Measurements from ENCODE around the gene ABCC10. TPM values are rescaled to one million over a fixed set of nuclear protein-coding genes. Genes with fewer than 3 reads are reported as not detected.

ABCC10 gene, protein sequence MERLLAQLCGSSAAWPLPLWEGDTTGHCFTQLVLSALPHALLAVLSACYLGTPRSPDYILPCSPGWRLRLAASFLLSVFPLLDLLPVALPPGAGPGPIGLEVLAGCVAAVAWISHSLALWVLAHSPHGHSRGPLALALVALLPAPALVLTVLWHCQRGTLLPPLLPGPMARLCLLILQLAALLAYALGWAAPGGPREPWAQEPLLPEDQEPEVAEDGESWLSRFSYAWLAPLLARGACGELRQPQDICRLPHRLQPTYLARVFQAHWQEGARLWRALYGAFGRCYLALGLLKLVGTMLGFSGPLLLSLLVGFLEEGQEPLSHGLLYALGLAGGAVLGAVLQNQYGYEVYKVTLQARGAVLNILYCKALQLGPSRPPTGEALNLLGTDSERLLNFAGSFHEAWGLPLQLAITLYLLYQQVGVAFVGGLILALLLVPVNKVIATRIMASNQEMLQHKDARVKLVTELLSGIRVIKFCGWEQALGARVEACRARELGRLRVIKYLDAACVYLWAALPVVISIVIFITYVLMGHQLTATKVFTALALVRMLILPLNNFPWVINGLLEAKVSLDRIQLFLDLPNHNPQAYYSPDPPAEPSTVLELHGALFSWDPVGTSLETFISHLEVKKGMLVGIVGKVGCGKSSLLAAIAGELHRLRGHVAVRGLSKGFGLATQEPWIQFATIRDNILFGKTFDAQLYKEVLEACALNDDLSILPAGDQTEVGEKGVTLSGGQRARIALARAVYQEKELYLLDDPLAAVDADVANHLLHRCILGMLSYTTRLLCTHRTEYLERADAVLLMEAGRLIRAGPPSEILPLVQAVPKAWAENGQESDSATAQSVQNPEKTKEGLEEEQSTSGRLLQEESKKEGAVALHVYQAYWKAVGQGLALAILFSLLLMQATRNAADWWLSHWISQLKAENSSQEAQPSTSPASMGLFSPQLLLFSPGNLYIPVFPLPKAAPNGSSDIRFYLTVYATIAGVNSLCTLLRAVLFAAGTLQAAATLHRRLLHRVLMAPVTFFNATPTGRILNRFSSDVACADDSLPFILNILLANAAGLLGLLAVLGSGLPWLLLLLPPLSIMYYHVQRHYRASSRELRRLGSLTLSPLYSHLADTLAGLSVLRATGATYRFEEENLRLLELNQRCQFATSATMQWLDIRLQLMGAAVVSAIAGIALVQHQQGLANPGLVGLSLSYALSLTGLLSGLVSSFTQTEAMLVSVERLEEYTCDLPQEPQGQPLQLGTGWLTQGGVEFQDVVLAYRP (N-terminal part only)
- total RNA-seq, result 17.2 and 17.5 TPM in 2 replicates

DNA sequence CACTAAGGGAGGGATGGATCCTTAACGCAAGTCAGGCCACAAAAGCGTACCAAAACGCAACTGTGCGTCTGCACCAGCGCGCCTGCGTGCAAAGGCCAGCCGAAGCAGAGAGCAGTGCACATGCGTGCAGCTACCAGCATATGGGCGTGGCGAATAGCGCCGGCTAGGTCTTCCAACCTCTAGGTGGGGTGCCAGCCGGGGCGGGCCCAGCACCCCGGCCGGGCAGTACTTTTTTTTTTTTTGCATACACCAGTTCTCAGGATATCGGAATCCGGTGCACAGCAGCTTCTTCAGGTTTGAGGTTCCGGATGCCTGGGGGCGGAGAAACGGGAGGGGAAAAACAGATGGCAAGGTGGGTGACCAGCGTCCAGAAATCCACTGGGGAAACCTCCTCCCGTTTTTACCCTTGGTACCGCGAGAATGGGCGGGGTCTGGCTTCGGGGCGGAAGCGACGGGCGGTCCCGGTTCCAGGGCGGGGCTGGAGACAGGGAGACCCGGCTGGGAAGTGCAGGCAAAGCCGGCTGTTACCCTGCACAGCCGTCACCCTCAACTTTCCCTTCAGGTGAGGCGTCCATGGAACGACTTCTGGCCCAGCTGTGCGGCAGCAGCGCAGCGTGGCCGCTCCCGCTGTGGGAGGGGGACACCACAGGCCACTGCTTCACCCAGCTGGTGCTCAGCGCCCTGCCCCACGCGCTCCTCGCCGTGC, at the start of gene ABCC10:
Gene ABCC10 (plus strand): TSS at position 136 of the 706 bp plus-strand sequence. CDS start 438 bp downstream, at position 574.

DNA sequence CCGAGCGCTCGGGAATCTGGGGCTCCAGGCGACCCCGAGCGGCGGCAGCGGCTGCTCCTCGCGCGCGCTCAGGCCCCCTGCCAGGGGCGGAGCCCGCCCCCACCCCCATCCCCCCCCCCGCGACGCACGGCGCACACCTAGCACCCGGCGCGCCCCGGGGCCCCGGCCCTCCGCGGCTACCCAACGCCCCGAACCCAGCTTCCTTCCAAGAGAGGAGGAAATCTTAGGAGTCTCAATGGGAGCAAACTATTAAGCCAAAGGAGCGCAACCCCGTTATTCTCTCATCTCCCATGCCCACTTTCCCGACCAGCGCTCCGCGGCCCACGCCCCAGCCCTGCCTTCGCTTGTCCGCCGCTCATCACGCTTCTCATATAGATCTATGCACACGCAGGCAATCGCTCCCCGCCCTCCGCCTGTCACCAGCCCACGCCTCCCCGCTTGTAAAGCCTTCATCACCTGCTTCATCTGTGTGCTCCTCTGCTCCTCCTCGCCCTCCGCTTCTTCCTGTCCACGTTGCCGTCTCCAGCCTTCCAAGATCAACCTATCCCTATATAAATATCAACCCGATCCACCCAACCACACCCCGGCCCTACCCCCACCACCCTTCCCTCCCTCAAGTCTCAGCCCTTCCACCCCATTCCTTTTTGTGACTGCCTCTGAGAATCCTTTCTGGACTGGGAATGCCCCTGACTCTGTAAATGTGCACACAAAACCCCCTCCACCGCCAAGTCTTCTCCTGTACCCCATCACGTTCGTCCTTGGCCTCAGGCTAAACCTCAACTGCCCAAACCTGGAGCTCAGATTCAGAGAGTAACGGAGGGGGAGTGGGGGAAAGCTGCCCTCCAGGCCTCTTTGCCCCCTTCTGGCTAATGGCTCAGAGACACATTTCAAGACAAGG, 28.4 kb downstream of the ABCC10 start, which contains the start of gene DLK2:
Gene DLK2 (minus strand): TSS at position 18 of the 898 bp plus-strand sequence. CDS start 723 bp downstream, outside the sequence.

DNA sequence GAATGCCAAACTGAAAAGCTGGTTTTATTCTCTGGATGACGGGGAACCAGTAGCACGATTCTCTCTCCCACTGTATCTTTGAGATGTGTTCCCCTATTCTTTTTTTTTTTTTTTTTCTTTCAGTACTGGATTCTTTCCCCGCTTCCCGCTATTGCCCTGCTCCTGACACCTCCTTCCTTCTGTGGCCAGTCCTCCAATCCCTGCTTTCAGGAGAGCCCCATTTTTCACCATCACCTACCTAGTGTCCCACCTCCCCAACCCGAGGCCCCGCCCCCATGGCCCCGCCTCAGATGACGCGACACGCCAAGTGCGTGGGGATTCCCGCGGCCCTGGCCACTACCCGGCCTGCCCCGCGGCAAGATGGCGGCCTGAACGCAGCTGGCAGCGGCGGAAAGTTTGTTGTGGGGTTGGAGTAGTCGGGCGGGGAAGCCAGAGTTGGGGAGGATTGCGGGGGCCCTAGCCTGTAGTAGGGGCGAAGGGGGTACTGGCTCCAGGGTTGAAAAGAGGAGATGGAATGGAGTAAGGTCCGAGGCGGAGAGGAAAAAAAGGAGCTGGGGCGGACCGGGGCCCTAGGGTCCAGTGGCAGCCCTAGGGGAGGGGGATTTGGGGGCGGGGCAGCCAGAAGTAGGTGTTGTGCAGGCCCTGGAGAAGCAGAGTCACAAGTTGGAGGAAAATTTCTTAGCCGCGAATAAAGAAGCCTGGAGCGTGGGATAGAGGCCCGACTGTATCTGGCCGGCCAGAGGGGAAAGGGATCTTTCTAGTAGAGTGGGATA, 50.1 kb downstream of the ABCC10 start, which contains the start of gene TJAP1:
Gene TJAP1 (plus strand): TSS at position 336 of the 773 bp plus-strand sequence. CDS start 21,432 bp downstream, outside the sequence.

Other genes with a start within 250 kb of the ABCC10 start
- 16.0 and 29.5 TPM in 2 replicates for gene CUL9, start 245.3 kb upstream of the ABCC10 start, total RNA-seq
- 93.9 and 147 TPM in 2 replicates for gene DNPH1, start 198.1 kb upstream of the ABCC10 start, total RNA-seq
- gene TTBK1, start 184.1 kb upstream of the ABCC10 start, total RNA-seq, result not detected in 2 replicates
- not detected in 2 replicates for gene SLC22A7, start 129.3 kb upstream of the ABCC10 start, total RNA-seq
- gene CRIP3, start 118.7 kb upstream of the ABCC10 start, total RNA-seq, result 0.34 and 0.47 TPM in 2 replicates
- gene ZNF318, start 57.9 kb upstream of the ABCC10 start, total RNA-seq, result 8.2 and 10.0 TPM in 2 replicates
- 0.23 and 5.8 TPM in 2 replicates for gene DLK2, start 28.0 kb downstream of the ABCC10 start, total RNA-seq
- 16.1 and 21.8 TPM in 2 replicates for gene TJAP1, start 50.0 kb downstream of the ABCC10 start, total RNA-seq
- 0.35 and 1.5 TPM in 2 replicates for gene LRRC73, start 82.8 kb downstream of the ABCC10 start, total RNA-seq
- gene YIPF3, start 89.4 kb downstream of the ABCC10 start, total RNA-seq, result 119 and 131 TPM in 2 replicates
- gene POLR1C, start 89.5 kb downstream of the ABCC10 start, total RNA-seq, result 18.2 and 19.7 TPM in 2 replicates
- gene XPO5, start 148.5 kb downstream of the ABCC10 start, total RNA-seq, result 13.3 and 54.6 TPM in 2 replicates
- 11.3 and 29.1 TPM in 2 replicates for gene POLH, start 148.6 kb downstream of the ABCC10 start, total RNA-seq
- 35.7 and 53.8 TPM in 2 replicates for gene GTPBP2, start 201.7 kb downstream of the ABCC10 start, total RNA-seq
- 25.4 and 29.5 TPM in 2 replicates for gene MAD2L1BP, start 208.3 kb downstream of the ABCC10 start, total RNA-seq
- gene RSPH9, start 217.5 kb downstream of the ABCC10 start, total RNA-seq, result 0.47 and 1.2 TPM in 2 replicates

Data from pericardium fibroblast (primary cell).